H1 (cell line): ENCODE data around the gene RANBP9. TPM values are rescaled to one million over a fixed set of nuclear protein-coding genes. Genes with fewer than 3 reads are reported as not detected.

Experiments
- CTCF ChIA-PET: fragments of 300-600 bp; sonication (Branson Sonifier 250); formaldehyde crosslinking; loops from one replicate; lab custom pipeline; 2021; ENCODE audit not compliant: partially characterized antibody; lab: Charles Lee
- POLR2A ChIA-PET: fragments of 300-600 bp; sonication (Branson Sonifier 250); formaldehyde crosslinking; loops from one replicate; lab custom pipeline; 2021; ENCODE audit warnings: inconsistent platforms; ENCODE audit not compliant: partially characterized antibody; lab: Charles Lee
- DNase-seq, 2 experiments: peaks; one replicate each; pipeline versions ENCODE4 v3.0.0 to v3.0.0-alpha.2; 2010 to 2022; ENCODE audit warnings: low spot score in 2 of 2, low read depth in 1 of 2, mixed read lengths in 1 of 2
- FAIRE-seq: peaks from 2 replicates; lab custom pipeline; 2011; peaks lifted over from hg19 to GRCh38; lab: Jason Lieb, UNC
- H2AFZ ChIP-seq: 2 replicates; pipeline ENCODE4 v1.8.1; 2012; ENCODE audit warnings: low read length, inconsistent platforms
- H2AK5ac ChIP-seq: 2 replicates; pipeline ENCODE4 v1.6.1; 2013; ENCODE audit warnings: low read depth, low read length
- H2BK120ac ChIP-seq: replicated peaks from 2 replicates; pipeline ENCODE3; 2013; ENCODE audit warnings: low read depth, low read length, inconsistent platforms
- H2BK12ac ChIP-seq: 2 replicates; pipeline ENCODE4 v1.6.1; 2013; ENCODE audit warnings: low read depth, low read length
- H2BK15ac ChIP-seq: 2 replicates; pipeline ENCODE4 v1.6.1; 2013; ENCODE audit warnings: low read length
- H2BK20ac ChIP-seq: 2 replicates; pipeline ENCODE4 v1.6.1; 2013; ENCODE audit warnings: low read length
- H2BK5ac ChIP-seq: 2 replicates; pipeline ENCODE4 v1.6.1; 2013; ENCODE audit warnings: low read depth, low read length
- H3K14ac ChIP-seq: 2 replicates; pipeline ENCODE4 v1.6.1; 2013; ENCODE audit warnings: inconsistent platforms; ENCODE audit not compliant: insufficient read length
- H3K18ac ChIP-seq: 2 replicates; pipeline ENCODE4 v1.6.1; 2013; ENCODE audit warnings: low read length; ENCODE audit errors: extremely low read depth
- H3K23ac ChIP-seq: 2 replicates; pipeline ENCODE4 v1.6.1; 2013; ENCODE audit warnings: inconsistent platforms; ENCODE audit not compliant: insufficient read length
- H3K23me2 ChIP-seq: 2 replicates; pipeline ENCODE4 v1.6.1; 2013; ENCODE audit warnings: low read depth, low read length
- H3K27ac ChIP-seq: 2 replicates; pipeline ENCODE4 v1.6.1; 2011; ENCODE audit warnings: low read depth, low read length, inconsistent platforms
- H3K27me3 ChIP-seq, 4 experiments: replicated peaks in 1 of 4; 1 replicate in 1 of 4; 2 replicates in 3 of 4; pipeline versions ENCODE4 v1.6.1 to v1.8.1; 2011 to 2013; ENCODE audit warnings: low read length in 3 of 4, mild to moderate bottlenecking in 3 of 4, inconsistent platforms in 2 of 4, mixed read lengths in 2 of 4, moderate library complexity in 1 of 4; ENCODE audit not compliant: control insufficient read depth in 3 of 4, insufficient read depth in 3 of 4; ENCODE audit errors: extremely low read depth in 1 of 4
- H3K36me3 ChIP-seq, 4 experiments: 2 replicates each; pipeline versions ENCODE4 v1.6.1 to v1.8.1; 2011 to 2013; ENCODE audit warnings: mild to moderate bottlenecking in 4 of 4, low read length in 3 of 4, moderate library complexity in 2 of 4, control low read depth in 1 of 4, inconsistent platforms in 1 of 4; ENCODE audit not compliant: insufficient read depth in 4 of 4, control insufficient read depth in 2 of 4
- H3K4ac ChIP-seq: replicated peaks from 2 replicates; pipeline ENCODE3; 2013; ENCODE audit warnings: low read length, low read depth, mixed read lengths, inconsistent platforms; ENCODE audit not compliant: insufficient read length
- H3K4me1 ChIP-seq, 4 experiments: replicated peaks in 1 of 4; 1 replicate in 1 of 4; 2 replicates in 3 of 4; pipeline versions ENCODE4 v1.6.1 to v1.8.1; 2011 to 2013; ENCODE audit warnings: low read length in 3 of 4, inconsistent platforms in 2 of 4, mixed read lengths in 1 of 4; ENCODE audit not compliant: insufficient read depth in 4 of 4, control insufficient read depth in 3 of 4
- H3K4me2 ChIP-seq, 2 experiments: 2 replicates each; pipeline versions ENCODE4 v1.6.1 to v1.8.1; 2011 to 2013; ENCODE audit warnings: low read depth in 2 of 2, low read length in 2 of 2, control low read depth in 1 of 2, inconsistent platforms in 1 of 2, mild to moderate bottlenecking in 1 of 2; ENCODE audit not compliant: insufficient read depth in 1 of 2
- H3K4me3 ChIP-seq, 4 experiments: fragments of 200-600, 300-600 bp in 1 of 4; sonication (generic), shearing (Covaris generic), sonication (Bioruptor Twin) in 1 of 4; 2 replicates each; pipeline versions ENCODE4 v1.5.1 to v1.8.1; 2011 to 2016; ENCODE audit warnings: low read length in 4 of 4, low read depth in 3 of 4, control low read depth in 2 of 4, inconsistent platforms in 2 of 4, mild to moderate bottlenecking in 2 of 4, mixed read lengths in 1 of 4, moderate library complexity in 1 of 4; ENCODE audit not compliant: insufficient read depth in 2 of 4; ENCODE audit errors: extremely low read depth in 1 of 4
- H3K56ac ChIP-seq: replicated peaks from 2 replicates; pipeline ENCODE3; 2013; ENCODE audit warnings: low read depth, mild to moderate bottlenecking, mixed read lengths, low read length, inconsistent platforms; ENCODE audit not compliant: insufficient read length
- H3K79me1 ChIP-seq: 2 replicates; pipeline ENCODE4 v1.6.1; 2013; ENCODE audit warnings: low read depth, low read length, control low read depth
- H3K79me2 ChIP-seq, 2 experiments: 2 replicates each; pipeline versions ENCODE4 v1.6.1 to v1.8.1; 2012 to 2013; ENCODE audit warnings: low read length in 2 of 2, mild to moderate bottlenecking in 2 of 2, inconsistent platforms in 1 of 2; ENCODE audit not compliant: insufficient read depth in 2 of 2, control insufficient read depth in 1 of 2
- H3K9ac ChIP-seq, 4 experiments: replicated peaks in 1 of 4; 1 replicate in 1 of 4; 2 replicates in 3 of 4; pipeline versions ENCODE4 v1.6.1 to v1.8.1; 2011 to 2013; ENCODE audit warnings: low read depth in 3 of 4, low read length in 3 of 4, control low read depth in 2 of 4, mild to moderate bottlenecking in 2 of 4, moderate library complexity in 2 of 4, inconsistent platforms in 1 of 4; ENCODE audit errors: extremely low read depth in 1 of 4
- H3K9me3 ChIP-seq, 2 experiments: 2 replicates each; pipeline versions ENCODE4 v1.6.1 to v1.8.1; 2012 to 2013; ENCODE audit warnings: mild to moderate bottlenecking in 2 of 2, moderate library complexity in 2 of 2, control low read depth in 1 of 2, inconsistent platforms in 1 of 2, low read depth in 1 of 2, low read length in 1 of 2, mixed read lengths in 1 of 2; ENCODE audit not compliant: insufficient read depth in 2 of 2
- H4K20me1 ChIP-seq, 2 experiments: replicated peaks in 1 of 2; 2 replicates each; pipeline versions ENCODE3 to v1.8.1; 2011 to 2013; ENCODE audit warnings: inconsistent platforms in 2 of 2, low read length in 2 of 2, mild to moderate bottlenecking in 1 of 2; ENCODE audit not compliant: insufficient read depth in 2 of 2, control insufficient read depth in 1 of 2
- H4K5ac ChIP-seq: 2 replicates; pipeline ENCODE4 v1.6.1; 2013; ENCODE audit warnings: low read length, low read depth, mixed read lengths, inconsistent platforms; ENCODE audit not compliant: insufficient read length
- H4K8ac ChIP-seq: 2 replicates; pipeline ENCODE4 v1.8.0; 2013; ENCODE audit warnings: mild to moderate bottlenecking, moderate library complexity, low read length, inconsistent platforms; ENCODE audit not compliant: insufficient read depth; ENCODE audit errors: extremely low read depth
- H4K91ac ChIP-seq: replicated peaks from 2 replicates; pipeline ENCODE3; 2013; ENCODE audit warnings: low read length, mixed read lengths, inconsistent platforms; ENCODE audit not compliant: insufficient read length
- CTBP2 ChIP-seq: IDR thresholded peaks from 2 replicates; pipeline ENCODE4 v1.7.0; 2011; ENCODE audit warnings: borderline replicate concordance, mild to moderate bottlenecking, moderate library complexity, mixed read lengths, low read length; ENCODE audit not compliant: insufficient read depth, insufficient read length
- EP300 ChIP-seq, 2 experiments: IDR thresholded peaks; 1 replicate in 1 of 2; 2 replicates in 1 of 2; pipeline ENCODE4 v1.6.1; 2011 to 2012; ENCODE audit warnings: low read depth in 2 of 2, low read length in 2 of 2, mild to moderate bottlenecking in 2 of 2, borderline replicate concordance in 1 of 2, inconsistent platforms in 1 of 2, moderate library complexity in 1 of 2
- KDM4A ChIP-seq: IDR thresholded peaks from one replicate; pipeline ENCODE4 v1.7.1; 2012; ENCODE audit warnings: low read depth, mild to moderate bottlenecking, moderate library complexity, low read length, inconsistent platforms; ENCODE audit not compliant: severe bottlenecking
- SIRT6 ChIP-seq: IDR thresholded peaks from one replicate; pipeline ENCODE4 v1.7.1; 2012; ENCODE audit warnings: low read length, inconsistent platforms
- SP1 ChIP-seq: IDR thresholded peaks from 2 replicates; pipeline ENCODE4 v1.6.1; 2011; ENCODE audit warnings: low read depth, low read length
- YY1 ChIP-seq: IDR thresholded peaks from 2 replicates; pipeline ENCODE4 v1.6.1; 2011; ENCODE audit warnings: low read depth, mild to moderate bottlenecking, low read length
- WGBS, 2 experiments: shearing (Covaris generic) in 1 of 2; methylation state at CpG; one replicate each; pipeline versions ENCODE4 v1.1.6 to v1.1.7; 2013 to 2015; ENCODE audit warnings: low lambda C conversion rate in 2 of 2, mixed read lengths in 2 of 2, inconsistent platforms in 1 of 2, low coverage in 1 of 2, missing lambda C conversion rate in 1 of 2; ENCODE audit not compliant: insufficient replicate concordance in 2 of 2, insufficient coverage in 1 of 2, insufficient read length in 1 of 2; ENCODE audit errors: extremely low coverage in 1 of 2, missing lambda C conversion rate in 1 of 2; 5-methylcytosine and 5-hydroxymethylcytosine counted together
- polyA plus RNA-seq, 7 experiments: library from polyadenylated mRNA; depleted of rRNA in 3 of 7; stranded (reverse) in 5 of 7; unstranded in 2 of 7; fragments of >200 nt in 5 of 7; fragments of 200-250 nt in 2 of 7; gene quantifications; 1 replicate in 5 of 7; 2 replicates in 1 of 7; 4 replicates in 1 of 7; pipeline versions ENCODE4 v1.2.1 to v1.2.3, GENCODE V29; 2011 to 2013; ENCODE audit warnings: missing spikeins in 2 of 7, mixed read lengths in 2 of 7
- total RNA-seq: library from RNA; stranded (reverse); fragmentation: NEBNext Ultra II Directional; extraction: Animal tissue kit (Norgen Biotek cat#: 25700); gene quantifications from 2 replicates; pipeline ENCODE4 v1.2.1, GENCODE V29; 2021
- TF ChIP-seq, protein P1 (sequence below): IDR thresholded peaks from 2 replicates; pipeline ENCODE4 v1.6.1; 2012; ENCODE audit warnings: inconsistent platforms
- TF ChIP-seq, protein P2 (sequence below): IDR thresholded peaks from 2 replicates; pipeline ENCODE4 v1.6.1; 2011; ENCODE audit warnings: low read length, improper control_type of control experiment

The RANBP9 gene
- total and polyA plus RNA-seq, 2 of the 8 experiments (the other 6 are each of a cell fraction or from before 2014, with no cell fraction given) = 13.0 to 36.7 TPM

DNA sequence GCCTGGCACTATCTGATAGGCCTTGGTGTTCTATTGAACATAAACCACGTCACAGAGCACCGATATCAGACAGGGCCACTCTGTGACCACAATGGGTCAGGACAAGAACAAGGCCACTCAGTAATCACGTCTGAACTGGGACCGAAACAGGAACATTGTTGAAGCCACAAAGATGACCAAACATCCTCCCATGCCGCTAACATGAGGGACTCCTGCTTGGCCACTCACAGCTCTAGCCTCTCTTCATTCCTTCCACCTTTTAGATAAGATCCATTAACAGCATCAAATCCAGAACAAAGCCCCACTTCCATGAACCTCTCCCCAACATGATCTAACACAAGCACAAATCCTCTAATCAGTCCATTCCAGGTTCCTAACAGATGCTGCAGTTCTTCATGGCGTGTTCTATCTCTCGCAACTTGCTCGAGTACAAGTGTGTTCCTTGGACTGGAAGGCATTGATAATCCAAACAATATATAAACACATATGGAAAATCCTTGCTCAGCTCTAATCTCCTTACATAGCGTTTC is 129.9 kb downstream of the RANBP9 start:
- Histone ChIP-seq H3K4me3 (no peak overlapping the region), H3K27ac (no peak overlapping the region), H3K4me2 (no peak overlapping the region), H2AK5ac (no peak overlapping the region), H4K8ac (no peak overlapping the region), H4K5ac (no peak overlapping the region), H3K27me3 (no peaks in the 10 kb centered on the region), H2AFZ (no peak overlapping the region), H4K20me1 (peaks cover 0 to 2% of the 10 kb centered on the region in 2 experiments), H3K79me1 (no peaks in the 10 kb centered on the region), H4K91ac (no peak overlapping the region), H2BK15ac (no peak overlapping the region), H2BK5ac (no peak overlapping the region), H3K23ac (no peak overlapping the region), H2BK120ac (no peak overlapping the region), H3K9ac (no peak overlapping the region), H3K18ac (no peak overlapping the region), H2BK12ac (no peak overlapping the region), H3K79me2 (peaks cover 0 to 9% of the 10 kb centered on the region in 2 experiments; a peak in 2 of 4 replicates), H3K4me1 (no peaks in the 10 kb centered on the region; a peak in 1 of 7 replicates), H3K56ac (no peak overlapping the region), H2BK20ac (no peak overlapping the region), H3K4ac (no peak overlapping the region), H3K36me3 (peaks cover 0 to 14% (median 7%) of the 10 kb centered on the region in 4 experiments; a peak in 3 of 8 replicates), H3K23me2 (no peaks in the 10 kb centered on the region), H3K14ac (no peak overlapping the region), H3K9me3 (no peaks in the 10 kb centered on the region)
- WGBS, 2 experiments = 89% methylated on average over 9 of the region's 9 CpGs; no CpG with 5 or more reads in 1 of the 2 experiments
- ChIA-PET CTCF (interaction anchor here (1.3 to 1.5 kb wide), 2 partner anchors 9 to 43 kb away, joined by 3 read pairs; no protein-coding TSS in a partner anchor), POLR2A (no interaction called here)
- DNase-seq (no peak), FAIRE-seq (no peak)
- TF ChIP-seq EP300 (IDR thresholded peaks at IDR 0.05; ENCODE audit: borderline replicate concordance in 1 of 2, low read depth in 2 of 2, low read length in 2 of 2) (no peak), SP1 (no peak), YY1 (no peak), KDM4A (no peak), CTBP2 (no peak), SIRT6 (no peak)
- TF ChIP-seq, protein P1, sequence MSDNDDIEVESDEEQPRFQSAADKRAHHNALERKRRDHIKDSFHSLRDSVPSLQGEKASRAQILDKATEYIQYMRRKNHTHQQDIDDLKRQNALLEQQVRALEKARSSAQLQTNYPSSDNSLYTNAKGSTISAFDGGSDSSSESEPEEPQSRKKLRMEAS = no peak
- TF ChIP-seq, protein P2, sequence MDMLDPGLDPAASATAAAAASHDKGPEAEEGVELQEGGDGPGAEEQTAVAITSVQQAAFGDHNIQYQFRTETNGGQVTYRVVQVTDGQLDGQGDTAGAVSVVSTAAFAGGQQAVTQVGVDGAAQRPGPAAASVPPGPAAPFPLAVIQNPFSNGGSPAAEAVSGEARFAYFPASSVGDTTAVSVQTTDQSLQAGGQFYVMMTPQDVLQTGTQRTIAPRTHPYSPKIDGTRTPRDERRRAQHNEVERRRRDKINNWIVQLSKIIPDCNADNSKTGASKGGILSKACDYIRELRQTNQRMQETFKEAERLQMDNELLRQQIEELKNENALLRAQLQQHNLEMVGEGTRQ = no peak
